Astrocyte of the cerebellum (primary cell): ENCODE measurements around the gene TMPRSS11A.

ENCODE experiments used
- DNase-seq: peaks from one replicate; pipeline ENCODE4 v3.0.0-alpha.2; 2011; ENCODE audit warnings: low read depth
- H3K4me3 ChIP-seq: 2 replicates; pipeline ENCODE4 v1.5.1; 2011; ENCODE audit warnings: mild to moderate bottlenecking, low read depth, low read length, moderate library complexity
- CTCF ChIP-seq: IDR thresholded peaks from 2 replicates; pipeline ENCODE4 v1.5.1; 2012; ENCODE audit warnings: low read length, low read depth, moderate library complexity, mild to moderate bottlenecking; ENCODE audit errors: missing control alignments
- in situ Hi-C: cut with HindIII; loops from 2 replicates; pipeline ENCODE4 v1.10.0; 2017; ENCODE audit warnings: low sequenced_read_pairs

The TMPRSS11A gene

GRCh38 chr4:67883458-67883857 lies 79.8 kb downstream of the TMPRSS11A start:
- no peak for TF ChIP-seq CTCF
- H3K4me3 ChIP-seq, result no peak overlapping the region
- DNase-seq, result no peak
- in situ Hi-C loops, result no loop called here

- no peak overlapping the region for H3K4me3 ChIP-seq
- in situ Hi-C loops, result no loop called here
- TF ChIP-seq CTCF, result no peak
- DNase-seq, result no peak
These were observed 82.3 kb downstream of the TMPRSS11A start for GRCh38 chr4:67880866-67881610.

GRCh38 chr4:67879486-67879885 lies 83.8 kb downstream of the TMPRSS11A start:
- H3K4me3 ChIP-seq, result no peak overlapping the region
- no peak for DNase-seq
- in situ Hi-C loops, result no loop called here
- TF ChIP-seq CTCF, result no peak

- no peak for DNase-seq
- no peak for TF ChIP-seq CTCF
- H3K4me3 ChIP-seq, result no peak overlapping the region
- in situ Hi-C loops, result no loop called here
These were observed 86.2 kb downstream of the TMPRSS11A start for GRCh38 chr4:67877086-67877485.

GRCh38 chr4:67874986-67875385 lies 88.3 kb downstream of the TMPRSS11A start:
- DNase-seq, result no peak
- no peak for TF ChIP-seq CTCF
- no peak overlapping the region for H3K4me3 ChIP-seq
- in situ Hi-C loops, result no loop called here

GRCh38 chr4:67873116-67873515 lies 90.2 kb downstream of the TMPRSS11A start:
- in situ Hi-C loops, result no loop called here
- DNase-seq, result no peak
- H3K4me3 ChIP-seq, result no peak overlapping the region
- no peak for TF ChIP-seq CTCF
